Stimulated activated CD4-positive, alpha-beta T cell treated with anti-CD3 and anti-CD28 coated beads, Interleukin-2, amount 100 ng/mL, for 4 hours (primary cell): ENCODE measurements around the gene LTF.
"Not testable (repeated sequence)": the region's sequence is repeated elsewhere in the genome, so short reads cannot be mapped to it uniquely, and the experiment has no call there.

Source experiments
- DNase-seq: peaks from one replicate; pipeline ENCODE4 v3.0.0-alpha.2; 2020; ENCODE audit warnings: low read depth

Gene LTF

DNA sequence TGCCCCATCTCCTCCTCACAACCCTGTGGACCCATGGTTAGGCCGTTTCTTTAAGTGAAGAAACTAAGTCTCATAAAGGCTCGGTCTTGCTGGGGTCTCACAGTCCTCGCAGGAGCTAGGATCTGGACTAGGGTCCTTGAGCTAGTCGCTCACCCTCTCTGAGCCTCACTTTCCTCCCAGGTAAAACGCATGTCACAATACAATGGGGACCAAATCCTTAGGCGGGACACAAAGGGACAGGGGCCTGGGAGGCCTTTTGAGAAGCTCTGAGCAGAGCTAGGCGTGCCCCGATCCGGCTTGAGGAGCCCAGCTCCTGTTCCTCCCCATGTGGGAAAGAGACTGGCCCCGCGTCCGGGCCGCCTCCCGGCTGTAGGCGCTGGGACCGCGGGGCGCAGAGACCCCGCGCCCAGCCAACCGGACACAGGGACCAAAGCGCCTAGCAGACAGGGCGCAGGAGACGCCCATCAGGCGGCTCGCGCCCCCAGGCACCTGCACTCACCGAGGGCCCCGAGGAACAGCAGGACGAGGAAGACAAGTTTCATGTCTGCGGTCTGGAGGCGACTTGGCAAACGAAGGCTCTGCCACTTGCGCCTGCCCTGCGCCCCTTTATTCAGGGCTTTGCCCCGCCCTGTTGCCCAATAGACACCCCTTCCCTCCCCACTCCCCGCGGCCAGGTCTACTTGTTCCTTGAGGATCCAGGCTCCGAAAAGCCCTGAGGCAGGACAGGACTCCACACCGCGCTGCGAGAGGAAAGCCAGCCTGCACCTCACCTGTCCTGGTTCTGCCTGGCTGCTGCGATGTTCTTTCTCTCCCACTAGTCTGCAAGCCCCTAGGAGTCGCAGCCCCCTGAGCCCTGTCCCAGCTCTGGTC, at the start of gene LTF:
Gene LTF, minus strand, starts transcription at position 580 of the 870 bp plus-strand sequence. Its CDS starts 38 bp downstream, at position 542.
- DNase-seq: no peak

DNA sequence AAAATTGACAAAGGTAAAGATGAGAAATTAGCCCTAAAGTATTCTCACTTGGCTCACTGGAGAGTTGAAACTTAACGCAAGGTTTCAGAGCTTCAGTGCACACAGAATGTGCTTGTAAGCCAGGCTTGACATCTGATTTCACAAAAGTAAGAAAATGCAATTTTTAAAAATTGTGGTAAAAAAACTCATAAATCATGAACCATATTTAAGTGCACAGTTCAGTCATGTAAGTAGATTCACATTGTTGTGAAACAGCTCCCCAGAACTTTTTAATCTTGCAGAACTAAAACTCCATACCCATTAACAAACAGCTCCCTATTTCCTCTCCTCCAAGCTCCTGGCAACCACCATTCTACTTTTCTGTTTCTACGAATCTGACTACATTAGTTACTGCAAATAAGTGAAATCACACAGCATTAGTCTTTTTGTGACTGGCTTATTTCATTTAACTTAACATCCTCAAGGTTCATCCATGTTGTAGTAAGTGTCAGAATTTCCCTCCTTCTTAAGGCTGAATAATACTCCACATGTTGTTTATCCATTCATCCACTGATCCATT, 47.6 kb upstream of the LTF start:
- DNase-seq: no peak

DNA sequence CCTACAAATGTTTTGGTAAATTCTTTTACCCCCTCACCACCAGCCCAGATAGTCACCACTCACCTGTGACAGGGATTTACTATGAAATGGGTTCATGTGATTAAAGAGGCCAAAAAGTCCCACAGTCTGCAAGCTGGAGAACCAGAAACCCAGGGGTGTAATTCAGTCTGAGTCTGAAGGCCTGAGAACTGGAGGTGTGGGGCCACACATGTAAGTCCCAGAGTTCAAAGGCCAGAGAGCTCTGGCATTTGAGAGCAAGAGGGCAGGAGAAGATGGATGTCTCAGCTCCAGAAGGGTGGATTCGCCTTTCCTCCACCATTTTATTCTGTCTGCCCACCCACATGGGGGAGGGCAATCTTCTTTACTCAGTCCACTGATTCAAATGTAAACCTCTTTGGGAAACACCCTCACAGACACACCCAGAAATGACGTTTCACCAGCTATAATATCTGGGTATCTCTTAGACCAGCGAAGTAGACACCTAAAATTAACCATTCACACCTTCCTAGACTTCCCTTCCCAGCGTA, 45.0 kb upstream of the LTF start:
- DNase-seq: no peak

DNA sequence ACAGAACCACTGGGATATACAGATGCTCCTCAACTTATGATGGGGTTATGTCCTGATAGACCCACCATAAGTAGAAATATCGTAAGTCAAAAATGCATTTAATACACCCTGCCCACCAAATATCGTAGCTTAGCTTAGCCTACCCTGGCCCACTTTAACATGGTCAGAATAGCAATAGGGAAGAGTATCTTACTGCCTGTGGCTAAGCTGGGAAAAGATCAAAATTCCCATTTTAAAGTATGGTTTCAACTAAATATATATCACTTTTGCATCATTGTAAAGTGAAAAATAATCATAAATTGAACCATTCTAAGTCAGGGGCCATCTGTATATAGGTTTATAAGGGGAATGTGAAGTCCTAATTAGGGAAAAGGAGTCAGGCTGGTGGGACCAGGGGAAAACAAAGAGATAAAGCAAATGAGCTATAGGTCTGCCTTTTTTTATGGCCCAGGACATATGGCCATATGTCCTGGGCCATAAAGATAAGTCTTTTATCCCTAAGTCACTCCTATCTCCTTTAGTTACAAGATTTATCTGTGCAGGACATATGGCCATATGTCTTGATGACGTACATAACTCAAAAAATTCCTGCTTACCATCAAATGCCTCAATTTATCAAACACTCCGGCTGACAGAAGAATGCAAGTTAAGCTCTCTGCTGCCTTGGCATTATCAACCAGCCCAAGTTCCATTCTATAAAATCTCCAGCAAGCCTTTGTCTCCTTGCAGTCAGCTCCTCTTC, 44.3 kb upstream of the LTF start:
- DNase-seq: no peak

DNA sequence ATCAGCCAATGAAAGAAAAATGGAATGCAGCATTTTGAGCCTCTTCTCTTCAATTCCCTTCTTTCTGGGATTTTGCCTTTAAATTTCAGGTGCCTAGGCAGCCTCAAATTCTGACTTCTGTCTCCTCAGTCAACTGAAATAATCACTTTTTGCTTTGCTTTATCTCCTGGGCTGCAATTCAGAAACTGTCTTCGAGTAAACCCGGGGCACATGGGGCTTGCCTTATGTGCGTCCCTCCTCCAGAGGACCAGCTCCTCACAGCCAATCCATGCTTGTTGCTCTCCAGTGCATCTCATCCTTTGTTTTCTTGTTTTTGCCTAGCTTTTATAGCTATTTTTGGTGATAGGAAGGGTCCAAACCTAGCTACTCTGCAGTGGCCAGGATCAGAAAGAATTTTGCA, 41.8 kb upstream of the LTF start:
- no peak for DNase-seq

DNA sequence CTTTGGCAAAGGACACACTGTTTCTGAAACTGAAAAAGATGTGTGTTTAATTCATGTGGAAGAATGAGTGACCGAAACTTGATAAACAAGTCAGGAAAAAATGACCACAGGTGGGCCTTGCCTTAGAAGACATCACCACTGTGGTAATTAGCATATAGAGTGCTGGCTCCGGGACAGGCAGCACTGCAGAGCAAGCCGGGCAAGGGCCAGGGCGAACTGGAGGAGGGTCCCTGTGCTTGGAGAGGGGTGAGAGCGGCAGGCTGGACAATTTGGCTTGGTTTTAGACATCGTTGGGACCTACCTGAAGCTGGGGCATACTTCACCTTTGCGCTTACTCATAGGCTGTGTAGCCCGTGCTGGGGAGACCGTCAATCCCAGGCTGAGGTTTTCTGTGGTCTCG, 41.2 kb upstream of the LTF start:
- DNase-seq: no peak

DNA sequence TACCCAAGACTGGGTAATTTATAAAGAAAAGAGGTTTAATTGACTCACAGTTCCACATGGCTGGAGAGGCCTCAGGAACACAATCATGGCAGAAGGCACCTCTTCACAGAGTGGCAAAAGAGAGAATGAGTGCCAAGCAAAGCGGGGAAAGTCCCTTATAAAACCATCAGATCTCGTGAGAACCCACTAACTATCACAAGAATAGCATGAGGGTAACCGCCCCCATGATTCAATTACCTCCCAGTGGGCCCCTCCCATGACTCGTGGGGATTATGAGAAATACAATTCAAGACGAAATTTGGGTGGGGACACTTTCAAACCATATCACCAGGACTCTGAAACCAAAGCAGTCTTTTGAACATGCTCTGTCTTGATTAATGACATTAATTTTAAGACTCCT, 40.1 kb upstream of the LTF start:
- peak; percentile 24 for DNase-seq

DNA sequence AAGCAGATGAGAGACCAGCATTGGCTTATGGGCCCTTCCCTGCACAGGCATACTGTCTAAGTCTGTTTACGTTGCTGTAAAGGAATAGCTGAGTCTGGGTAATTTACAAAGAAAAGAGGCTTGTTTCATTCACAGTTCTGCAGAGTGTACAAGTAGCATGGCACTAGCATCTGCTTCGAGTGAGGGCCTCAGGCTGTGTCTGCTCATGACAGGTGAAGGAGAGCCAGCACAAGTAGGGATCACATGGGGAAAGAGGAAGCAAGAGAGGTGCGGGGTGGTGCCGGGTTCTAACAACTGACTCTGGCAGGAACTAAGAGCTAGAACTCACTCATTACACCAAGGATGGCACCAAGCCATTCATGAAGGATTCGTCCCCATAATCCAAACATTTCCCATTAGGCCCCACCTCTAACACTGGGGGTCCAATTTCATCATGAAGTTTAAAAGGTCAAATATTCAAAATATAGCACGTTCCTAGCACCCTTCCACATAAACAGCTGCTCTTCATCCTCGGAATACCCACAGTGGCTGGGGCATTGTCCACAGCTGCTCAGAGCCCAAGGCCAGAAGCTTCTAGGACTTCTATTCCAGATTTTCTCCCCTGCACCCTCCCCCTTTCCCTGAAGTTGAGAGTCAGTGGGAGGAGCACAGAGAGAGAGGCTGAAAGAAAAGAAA, 38.6 kb upstream of the LTF start:
- DNase-seq: no peak

DNA sequence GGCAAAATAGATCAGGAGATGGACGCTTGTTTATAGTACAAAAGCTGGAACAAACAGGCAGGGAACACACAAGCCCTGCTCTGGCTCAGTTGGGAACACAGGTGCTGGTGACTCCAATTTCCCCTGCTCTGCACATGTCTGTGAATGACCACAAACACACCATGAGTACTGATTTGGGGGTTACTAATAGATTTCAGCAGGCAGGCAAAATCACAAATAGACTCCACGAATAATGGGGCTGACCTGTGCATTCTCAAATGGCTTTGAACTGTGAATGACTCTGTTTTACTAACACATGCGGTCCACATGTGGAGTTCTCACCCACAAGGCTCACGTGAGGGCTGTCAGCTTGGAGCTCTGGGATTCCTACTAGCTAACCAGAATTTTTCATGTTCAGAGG, 37.0 kb upstream of the LTF start:
- DNase-seq: no peak

DNA sequence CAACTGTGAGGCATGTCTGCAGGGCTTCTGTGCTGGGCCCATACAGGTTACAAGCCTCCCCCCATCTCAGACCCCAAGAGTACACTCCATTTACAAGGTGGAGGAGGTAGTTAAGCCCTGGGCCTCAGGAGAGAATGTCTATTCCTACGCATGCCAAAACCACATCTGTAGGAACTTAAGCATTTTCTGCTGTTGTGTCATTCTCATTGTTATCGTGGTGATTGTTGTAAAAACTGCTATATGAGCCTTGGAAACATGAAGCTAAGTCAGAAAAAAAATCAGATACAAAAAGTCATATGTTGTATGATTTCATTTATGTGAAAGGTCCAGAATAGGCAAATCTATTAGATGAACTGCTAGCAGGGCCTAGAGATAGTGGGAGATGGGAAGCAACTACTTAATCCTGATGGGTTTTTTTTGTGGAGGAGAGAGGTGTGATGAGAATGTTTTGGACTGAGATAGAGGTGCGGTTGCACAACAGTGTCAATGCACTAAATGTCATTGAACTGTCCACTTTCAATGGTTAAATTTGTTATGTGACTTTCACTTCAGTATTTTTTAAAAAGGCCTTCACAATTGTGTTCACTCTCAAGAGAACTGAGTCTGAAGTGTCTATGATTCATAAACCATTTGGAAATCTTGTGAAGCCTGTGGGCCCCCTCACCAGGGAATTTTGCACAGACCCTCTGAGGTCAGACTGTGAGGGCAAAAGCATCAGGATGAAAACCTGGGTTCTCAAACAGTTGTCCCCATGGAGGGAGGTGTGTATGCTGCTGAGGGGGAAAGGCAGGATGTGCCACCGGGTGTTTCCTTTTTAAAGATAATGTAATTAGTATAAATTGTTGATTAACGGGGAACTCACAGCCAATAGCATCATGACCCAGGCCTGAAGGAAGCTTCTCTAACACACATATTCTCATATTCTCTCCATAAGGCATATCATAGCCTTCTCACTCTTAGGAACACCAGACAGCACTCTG, 36.2 kb upstream of the LTF start:
- no peak for DNase-seq

DNA sequence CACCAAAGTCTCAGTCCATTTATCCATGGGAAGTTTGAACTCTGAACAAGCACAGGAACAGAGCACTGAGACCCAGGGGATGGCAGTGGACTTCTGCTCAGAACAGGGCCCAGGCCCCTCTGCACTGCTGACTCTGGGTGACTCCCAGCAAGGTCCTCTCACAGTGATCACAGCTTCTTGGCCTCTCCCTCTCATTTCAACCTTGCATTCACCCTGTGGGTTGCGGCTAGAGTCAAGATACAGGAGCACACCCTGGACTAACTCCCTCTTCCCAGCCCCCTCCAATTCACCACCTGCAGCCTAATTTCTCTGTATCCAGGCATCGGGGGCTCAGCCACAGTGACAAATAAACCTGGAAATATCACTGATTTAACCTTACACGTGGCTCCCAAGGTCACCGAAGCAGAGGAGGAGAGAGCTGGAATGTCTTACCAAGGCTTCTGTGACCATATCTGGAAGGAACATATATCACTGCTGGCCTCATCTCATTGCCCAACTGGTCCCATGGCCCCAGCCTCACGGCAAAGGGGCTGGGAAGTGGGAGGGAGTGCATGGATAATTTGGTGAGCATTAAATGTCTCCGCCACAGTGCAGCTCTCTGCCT, 34.3 kb upstream of the LTF start:
- DNase-seq: no peak

DNA sequence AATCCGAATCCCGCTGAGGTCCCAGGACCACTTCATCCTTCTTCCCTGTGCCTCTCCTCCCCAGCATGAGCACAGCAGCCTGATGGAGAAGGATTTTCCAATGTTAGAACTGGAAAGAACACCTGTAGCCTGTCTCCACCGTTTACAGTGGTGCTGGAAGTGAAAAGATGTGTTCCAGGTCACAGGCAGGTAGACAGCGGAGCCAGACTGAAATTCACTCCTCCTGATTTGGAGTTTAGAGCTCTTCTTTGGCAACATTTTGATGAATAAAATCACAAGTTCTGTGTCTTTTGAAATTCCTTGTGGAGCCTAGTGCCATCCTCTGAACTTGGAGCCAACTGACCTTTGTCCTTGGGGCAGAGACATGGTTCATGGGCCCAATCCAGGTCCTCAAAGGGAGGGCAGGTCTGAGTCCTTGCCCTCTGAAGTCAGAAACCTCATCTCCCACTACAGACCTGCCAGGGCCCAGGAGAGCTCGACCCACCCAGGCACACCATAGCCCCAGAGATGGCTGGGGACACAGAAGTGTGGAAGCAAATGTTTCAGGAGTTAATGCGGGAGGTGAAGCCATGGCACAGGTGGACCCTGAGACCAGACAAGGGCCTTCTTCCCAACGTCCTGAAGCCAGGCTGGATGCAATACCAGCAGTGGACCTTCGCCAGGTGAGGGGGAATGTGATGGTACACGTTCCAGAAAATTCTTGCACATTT, 33.0 kb upstream of the LTF start, which contains the start of gene RTP3:
Gene RTP3, plus strand, starts transcription at position 421 of the 710 bp plus-strand sequence. Its CDS starts 87 bp downstream, at position 508.
- DNase-seq: no peak

DNA sequence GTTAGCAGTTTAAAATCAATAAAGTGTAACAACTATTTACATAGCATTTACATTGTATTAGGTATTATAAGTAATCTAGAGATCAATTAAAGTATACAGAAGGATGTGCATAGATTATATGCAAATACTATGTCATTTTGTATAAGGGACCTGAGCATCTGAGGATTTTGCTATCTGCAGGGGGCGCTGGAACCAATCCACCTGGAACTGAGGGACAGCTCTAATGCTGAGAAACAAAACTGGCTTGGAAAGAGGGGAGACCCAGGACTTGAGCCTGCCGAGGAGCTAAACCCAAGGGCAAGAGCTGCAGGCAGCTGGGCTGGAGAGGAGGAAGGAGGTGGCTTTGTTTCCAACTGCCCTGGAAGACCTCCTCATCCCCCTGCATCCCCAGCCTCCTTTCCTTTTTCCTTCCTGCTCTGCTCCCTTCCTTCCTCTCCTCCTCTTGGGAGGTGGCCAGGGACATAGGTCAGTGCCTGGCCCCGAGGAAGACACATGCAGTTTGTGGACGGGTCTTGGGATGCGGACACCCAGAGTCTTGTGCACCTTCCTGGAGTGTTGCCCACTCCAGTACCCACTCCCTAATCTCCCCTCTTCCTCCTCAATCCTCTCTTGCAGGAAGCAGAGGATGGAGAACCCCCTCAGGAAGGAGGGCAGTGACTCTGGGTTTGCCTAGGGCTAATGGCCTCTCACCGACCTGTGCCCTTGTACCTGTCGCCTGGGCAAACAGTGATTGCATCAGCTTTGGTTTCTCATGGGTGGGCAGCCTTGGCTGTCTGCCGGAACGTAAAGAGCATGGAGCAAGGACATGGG, 32.2 kb upstream of the LTF start:
- DNase-seq: peak; percentile 17

DNA sequence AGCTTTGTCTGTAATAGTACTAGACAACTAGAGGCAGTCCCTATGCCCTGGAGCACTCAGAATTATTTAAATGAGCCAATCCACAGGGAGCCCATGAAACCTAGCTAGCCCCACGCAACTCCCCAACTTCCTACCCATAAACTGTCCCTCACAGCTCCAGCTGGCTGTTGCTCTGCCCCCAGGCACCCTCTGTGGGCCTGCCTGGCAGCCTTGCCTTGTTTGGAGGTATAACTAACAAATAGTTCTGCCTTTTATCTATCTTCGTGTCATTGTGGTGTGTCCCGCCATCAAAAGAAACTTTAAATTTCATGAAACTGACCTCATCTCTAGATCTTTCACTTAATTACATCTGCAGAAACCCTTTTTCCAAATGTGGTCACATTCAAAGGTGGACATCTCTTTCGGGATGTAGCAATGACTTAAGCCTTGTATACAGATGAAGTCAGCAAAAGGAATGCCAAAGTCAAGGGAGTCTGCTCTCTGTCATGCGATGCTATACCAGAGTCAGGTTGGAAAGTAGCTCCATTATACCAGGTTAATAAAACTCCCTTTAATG, 31.3 kb upstream of the LTF start:
- DNase-seq: no peak

DNA sequence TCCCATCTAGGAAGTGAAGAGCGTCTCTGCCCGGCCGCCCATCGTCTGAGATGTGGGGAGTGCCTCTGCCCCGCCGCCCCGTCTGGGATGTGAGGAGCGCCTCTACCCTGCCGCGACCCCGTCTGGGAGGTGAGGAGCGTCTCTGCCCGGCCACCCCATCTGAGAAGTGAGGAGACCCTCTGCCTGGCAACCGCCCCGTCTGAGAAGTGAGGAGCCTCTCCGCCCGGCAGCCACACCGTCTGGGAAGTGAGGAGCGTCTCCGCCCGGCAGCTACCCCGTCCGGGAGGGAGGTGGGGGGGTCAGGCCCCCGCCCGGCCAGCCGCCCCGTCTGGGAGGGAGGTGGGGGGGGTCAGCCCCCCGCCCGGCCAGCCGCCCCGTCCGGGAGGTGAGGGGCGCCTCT, 29.8 kb upstream of the LTF start:
- not testable (repeated sequence) for DNase-seq

DNA sequence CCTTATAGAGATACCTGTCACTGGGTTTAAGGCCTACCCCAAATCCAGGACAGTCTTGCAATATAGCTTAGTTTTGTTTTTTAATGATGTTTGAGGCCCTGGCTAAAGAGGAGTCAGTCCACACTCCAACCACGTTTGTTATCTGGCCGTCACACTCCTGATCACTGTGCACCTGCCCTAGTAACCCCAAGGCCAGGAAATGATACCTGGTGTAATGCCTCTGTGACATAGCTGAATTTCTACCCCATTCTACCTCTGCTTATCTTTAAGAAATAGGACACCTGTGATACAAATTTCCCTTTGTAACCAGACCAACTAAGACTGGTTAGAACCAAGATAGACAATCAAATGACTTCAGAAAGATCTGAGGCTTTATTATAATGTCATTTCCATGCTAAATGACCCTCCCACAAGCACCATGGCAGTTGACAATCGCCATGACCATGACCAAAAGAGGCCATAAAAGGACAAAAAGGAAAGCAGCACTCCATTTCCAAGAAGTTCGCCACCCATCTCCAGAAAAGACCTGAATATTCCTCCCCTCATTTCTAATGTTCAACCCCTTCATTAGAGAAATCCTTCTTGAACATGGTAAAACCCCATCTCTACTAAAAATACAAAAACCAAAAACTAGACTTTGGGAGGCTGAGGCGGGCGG, 28.3 kb upstream of the LTF start:
- no peak for DNase-seq

DNA sequence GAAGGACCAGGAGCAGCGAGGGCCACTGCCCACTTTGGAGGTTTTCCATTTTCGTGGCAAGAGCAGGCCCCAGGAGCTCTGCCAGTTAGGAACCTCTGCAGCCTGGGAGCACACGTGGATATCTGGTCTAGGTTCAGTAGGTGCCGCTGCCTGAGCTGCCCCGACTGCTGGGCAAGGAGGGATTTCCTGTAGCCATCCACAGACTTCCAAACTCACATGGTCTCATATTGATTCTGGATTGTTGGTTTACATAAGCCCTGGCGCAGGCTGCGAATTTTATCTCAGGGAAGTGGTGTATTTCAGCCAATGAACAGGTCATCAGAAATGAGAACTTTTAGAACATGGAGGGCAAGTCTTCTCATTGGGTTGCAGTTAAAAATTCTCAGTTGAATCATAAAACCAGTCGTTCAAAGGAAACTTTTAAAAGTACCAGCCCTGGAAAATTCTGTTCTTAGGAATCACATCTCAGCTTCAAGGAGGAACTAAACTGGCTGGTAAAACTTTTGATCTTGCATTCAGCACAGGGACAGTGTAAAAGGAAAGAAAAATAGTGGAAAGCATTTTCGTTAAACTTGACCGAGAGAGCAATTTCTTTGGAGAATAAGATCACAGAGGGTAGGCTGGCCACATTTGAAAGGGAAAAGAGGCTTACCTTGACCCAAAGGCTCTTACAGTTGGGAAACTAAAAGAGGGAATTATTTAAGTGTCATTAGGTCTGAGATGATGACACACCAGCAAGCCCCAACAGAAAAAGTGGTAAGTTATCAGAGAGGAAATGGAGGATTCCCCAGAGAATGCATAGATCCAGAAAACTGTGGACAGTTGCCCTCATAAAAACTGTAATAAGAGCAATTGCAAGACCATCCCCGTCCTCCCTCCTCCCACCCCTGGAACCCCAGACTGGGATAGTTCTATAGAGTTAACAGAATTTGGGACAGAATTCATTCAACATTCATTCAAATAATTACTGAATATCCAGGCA, 26.7 kb upstream of the LTF start:
- no peak for DNase-seq
